Muscle of leg (tissue), 11 donors: ENCODE measurements around the gene CIRBP. TPM values are rescaled to one million over a fixed set of nuclear protein-coding genes. Genes with fewer than 3 reads are reported as not detected.
A peak's percentile ranks its signal among the peaks of the same experiment; 100 is the strongest.

Experiments
- DNase-seq: peaks from one replicate; pipeline ENCODE4 v3.0.0; 2013
- H3K27ac ChIP-seq: one replicate; pipeline ENCODE4 v1.5.1; 2013; ENCODE audit warnings: mild to moderate bottlenecking, low read length, control low read depth
- H3K27me3 ChIP-seq: one replicate; pipeline ENCODE4 v1.6.1; 2013; ENCODE audit warnings: low read length; ENCODE audit not compliant: control insufficient read depth, insufficient read depth
- H3K36me3 ChIP-seq: one replicate; pipeline ENCODE4 v1.6.1; 2013; ENCODE audit warnings: low read length; ENCODE audit not compliant: control insufficient read depth, insufficient read depth
- H3K4me1 ChIP-seq: one replicate; pipeline ENCODE4 v1.6.1; 2013; ENCODE audit warnings: low read length; ENCODE audit not compliant: control insufficient read depth, insufficient read depth
- H3K4me3 ChIP-seq: one replicate; pipeline ENCODE4 v1.5.1; 2013; ENCODE audit warnings: low read length, control low read depth
- H3K9me3 ChIP-seq: replicated peaks from 2 replicates; pipeline ENCODE4 v1.6.1; 2013; ENCODE audit warnings: low read depth, low read length; ENCODE audit not compliant: control insufficient read depth
- WGBS: methylation state at CpG from one replicate; pipeline ENCODE4 v1.1.5; 2013; ENCODE audit warnings: missing lambda C conversion rate; ENCODE audit not compliant: insufficient coverage; 5-methylcytosine and 5-hydroxymethylcytosine counted together
- polyA plus RNA-seq, 8 donors: library from polyadenylated mRNA; unstranded; fragments of 120-200 nt; gene quantifications; one replicate each; pipeline versions ENCODE4 v1.2.1 to v1.2.3, GENCODE V29; 2013; ENCODE audit warnings: inconsistent platforms in 1 of 8, low replicate concordance in 1 of 8; ENCODE audit not compliant: insufficient read length in 8 of 8, insufficient read depth in 1 of 8
- total RNA-seq: library from RNA; stranded (reverse); fragments of 120-200 nt; gene quantifications from one replicate; pipeline ENCODE4 v1.2.4, GENCODE V29; 2013

The CIRBP gene
- total and polyA plus RNA-seq, 9 donors = 402 to 613 (median 547) TPM

- no peaks in the 10 kb centered on the region for H3K9me3 ChIP-seq
- H3K27me3 ChIP-seq = no peaks in the 10 kb centered on the region
- H3K27ac ChIP-seq = peak overlapping the region; percentile 94
- peaks cover 24% of the 10 kb centered on the region for H3K36me3 ChIP-seq
- peaks cover 67% of the 10 kb centered on the region for H3K4me1 ChIP-seq
- peak overlapping the region; percentile 66 for H3K4me3 ChIP-seq
- WGBS = 0% methylated on average over 73 of the region's 102 CpGs
- peak; percentile 99 for DNase-seq
These were observed 19.7 kb upstream of the CIRBP start for GRCh38 chr19:1249298-1249989.

GRCh38 chr19:1249990-1250436 lies 19.1 kb upstream of the CIRBP start:
- under 1% methylated on average over 67 of the region's 67 CpGs for WGBS
- H3K4me1 ChIP-seq = peaks cover 67% of the 10 kb centered on the region
- no peaks in the 10 kb centered on the region for H3K9me3 ChIP-seq
- no peak for DNase-seq
- no peaks in the 10 kb centered on the region for H3K27me3 ChIP-seq
- H3K4me3 ChIP-seq = peak overlapping the region; percentile 66
- H3K36me3 ChIP-seq = peaks cover 26% of the 10 kb centered on the region
- peak overlapping the region; percentile 74 for H3K27ac ChIP-seq

- peak overlapping the region; percentile 92 for H3K27ac ChIP-seq
- no peaks in the 10 kb centered on the region for H3K9me3 ChIP-seq
- H3K4me3 ChIP-seq = peak overlapping the region; percentile 66
- WGBS = under 1% methylated on average over 58 of the region's 90 CpGs
- no peaks in the 10 kb centered on the region for H3K27me3 ChIP-seq
- peaks cover 32% of the 10 kb centered on the region for H3K36me3 ChIP-seq
- DNase-seq = peak; percentile 83
- peaks cover 65% of the 10 kb centered on the region for H3K4me1 ChIP-seq
These were observed 18.5 kb upstream of the CIRBP start for GRCh38 chr19:1250437-1251260.

GRCh38 chr19:1251330-1252220 lies 17.6 kb upstream of the CIRBP start:
- H3K4me3 ChIP-seq = peak overlapping the region; percentile 66
- no peaks in the 10 kb centered on the region for H3K9me3 ChIP-seq
- peak; percentile 87 for DNase-seq
- H3K36me3 ChIP-seq = peaks cover 39% of the 10 kb centered on the region
- WGBS = 3% methylated on average over 24 of the region's 41 CpGs
- H3K27ac ChIP-seq = peak overlapping the region; percentile 92
- no peaks in the 10 kb centered on the region for H3K27me3 ChIP-seq
- H3K4me1 ChIP-seq = peaks cover 62% of the 10 kb centered on the region

GRCh38 chr19:1252221-1252820 lies 16.8 kb upstream of the CIRBP start:
- peaks cover 45% of the 10 kb centered on the region for H3K36me3 ChIP-seq
- no peaks in the 10 kb centered on the region for H3K9me3 ChIP-seq
- H3K27ac ChIP-seq = peak overlapping the region; percentile 92
- DNase-seq = peak; percentile 90
- WGBS = 2% methylated on average over 14 of the region's 30 CpGs
- H3K4me1 ChIP-seq = peaks cover 61% of the 10 kb centered on the region
- peak overlapping the region; percentile 66 for H3K4me3 ChIP-seq
- H3K27me3 ChIP-seq = no peaks in the 10 kb centered on the region

GRCh38 chr19:1252821-1253513 lies 16.2 kb upstream of the CIRBP start:
- H3K4me1 ChIP-seq = peaks cover 59% of the 10 kb centered on the region
- peak; percentile 86 for DNase-seq
- peak overlapping the region; percentile 92 for H3K27ac ChIP-seq
- 3% methylated on average over 9 of the region's 26 CpGs for WGBS
- peak overlapping the region; percentile 66 for H3K4me3 ChIP-seq
- no peaks in the 10 kb centered on the region for H3K9me3 ChIP-seq
- H3K36me3 ChIP-seq = peaks cover 51% of the 10 kb centered on the region
- no peaks in the 10 kb centered on the region for H3K27me3 ChIP-seq

GRCh38 chr19:1253514-1254080 lies 15.5 kb upstream of the CIRBP start:
- DNase-seq = no peak
- H3K4me1 ChIP-seq = peaks cover 61% of the 10 kb centered on the region
- peak overlapping the region; percentile 92 for H3K27ac ChIP-seq
- H3K9me3 ChIP-seq = no peaks in the 10 kb centered on the region
- WGBS = 76% methylated on average over 16 of the region's 23 CpGs
- peak overlapping the region; percentile 66 for H3K4me3 ChIP-seq
- H3K27me3 ChIP-seq = no peaks in the 10 kb centered on the region
- peaks cover 54% of the 10 kb centered on the region for H3K36me3 ChIP-seq

- Histone ChIP-seq H3K9me3 (no peaks in the 10 kb centered on the region), H3K4me3 (no peak overlapping the region), H3K27me3 (no peaks in the 10 kb centered on the region), H3K27ac (peak overlapping the region; percentile 92), H3K4me1 (peaks cover 65% of the 10 kb centered on the region), H3K36me3 (peaks cover 58% of the 10 kb centered on the region)
- WGBS = 93% methylated on average over 34 of the region's 37 CpGs
- no peak for DNase-seq
These were observed 15.0 kb upstream of the CIRBP start for GRCh38 chr19:1254081-1254527.
